ENCODE measurements around the gene LRCH1.
"Not testable (repeated sequence)": the region's sequence is repeated elsewhere in the genome, so short reads cannot be mapped to it uniquely, and the experiment has no call there.

The LRCH1 gene

GRCh38 chr13:46756977-46757376 lies 204.0 kb downstream of the LRCH1 start:
- no peak overlapping the region for H3K27ac ChIP-seq (ENCODE audit: low read depth, low read length)
- no peaks in the 10 kb centered on the region for H3K9me3 ChIP-seq (ENCODE audit: control insufficient read depth, insufficient read depth, low read depth, low read length)
- H3K4me3 ChIP-seq (ENCODE audit: low read depth, low read length) = no peak overlapping the region
- no peak overlapping the region for H3K9ac ChIP-seq (ENCODE audit: low read length)
- no peaks in the 10 kb centered on the region for H3K27me3 ChIP-seq (ENCODE audit: control insufficient read depth, insufficient read depth, low read length)
- H3K4me1 ChIP-seq (ENCODE audit: control insufficient read depth, insufficient read depth, low read length) = peaks cover 4% of the 10 kb centered on the region; the same call in 1 of the 2 replicates
- H3K36me3 ChIP-seq (ENCODE audit: control insufficient read depth, insufficient read depth, low read length) = no peaks in the 10 kb centered on the region

GRCh38 chr13:46757640-46758039 lies 204.7 kb downstream of the LRCH1 start:
- Histone ChIP-seq H3K36me3 (ENCODE audit: control insufficient read depth, insufficient read depth, low read length) (no peaks in the 10 kb centered on the region), H3K4me1 (ENCODE audit: control insufficient read depth, insufficient read depth, low read length) (peaks cover 4% of the 10 kb centered on the region; the same call in 1 of the 2 replicates), H3K9me3 (ENCODE audit: control insufficient read depth, insufficient read depth, low read depth, low read length) (no peaks in the 10 kb centered on the region), H3K9ac (ENCODE audit: low read length) (no peak overlapping the region), H3K27ac (ENCODE audit: low read depth, low read length) (no peak overlapping the region), H3K27me3 (ENCODE audit: control insufficient read depth, insufficient read depth, low read length) (no peaks in the 10 kb centered on the region), H3K4me3 (ENCODE audit: low read depth, low read length) (no peak overlapping the region)

GRCh38 chr13:46759846-46760245 lies 206.9 kb downstream of the LRCH1 start:
- no peak overlapping the region for H3K9ac ChIP-seq (ENCODE audit: low read length)
- H3K9me3 ChIP-seq (ENCODE audit: control insufficient read depth, insufficient read depth, low read depth, low read length) = no peaks in the 10 kb centered on the region
- H3K27me3 ChIP-seq (ENCODE audit: control insufficient read depth, insufficient read depth, low read length) = no peaks in the 10 kb centered on the region
- peaks cover 4% of the 10 kb centered on the region; the same call in 1 of the 2 replicates for H3K4me1 ChIP-seq (ENCODE audit: control insufficient read depth, insufficient read depth, low read length)
- H3K4me3 ChIP-seq (ENCODE audit: low read depth, low read length) = no peak overlapping the region
- no peak overlapping the region for H3K27ac ChIP-seq (ENCODE audit: low read depth, low read length)
- H3K36me3 ChIP-seq (ENCODE audit: control insufficient read depth, insufficient read depth, low read length) = no peaks in the 10 kb centered on the region

GRCh38 chr13:46761174-46761573 lies 208.2 kb downstream of the LRCH1 start:
- peaks cover 4% of the 10 kb centered on the region; the same call in 1 of the 2 replicates for H3K4me1 ChIP-seq (ENCODE audit: control insufficient read depth, insufficient read depth, low read length)
- H3K9me3 ChIP-seq (ENCODE audit: control insufficient read depth, insufficient read depth, low read depth, low read length) = no peaks in the 10 kb centered on the region
- H3K4me3 ChIP-seq (ENCODE audit: low read depth, low read length) = no peak overlapping the region
- no peak overlapping the region for H3K9ac ChIP-seq (ENCODE audit: low read length)
- no peaks in the 10 kb centered on the region for H3K27me3 ChIP-seq (ENCODE audit: control insufficient read depth, insufficient read depth, low read length)
- H3K27ac ChIP-seq (ENCODE audit: low read depth, low read length) = no peak overlapping the region
- no peaks in the 10 kb centered on the region for H3K36me3 ChIP-seq (ENCODE audit: control insufficient read depth, insufficient read depth, low read length)

GRCh38 chr13:46761866-46762265 lies 208.9 kb downstream of the LRCH1 start:
- Histone ChIP-seq H3K9ac (ENCODE audit: low read length) (no peak overlapping the region), H3K27me3 (ENCODE audit: control insufficient read depth, insufficient read depth, low read length) (no peaks in the 10 kb centered on the region), H3K4me1 (ENCODE audit: control insufficient read depth, insufficient read depth, low read length) (peaks cover 2% of the 10 kb centered on the region; the same call in 1 of the 2 replicates), H3K36me3 (ENCODE audit: control insufficient read depth, insufficient read depth, low read length) (no peaks in the 10 kb centered on the region), H3K9me3 (ENCODE audit: control insufficient read depth, insufficient read depth, low read depth, low read length) (no peaks in the 10 kb centered on the region), H3K27ac (ENCODE audit: low read depth, low read length) (no peak overlapping the region), H3K4me3 (ENCODE audit: low read depth, low read length) (no peak overlapping the region)

- H3K9ac ChIP-seq (ENCODE audit: low read length); H3K9me3 ChIP-seq (ENCODE audit: control insufficient read depth, insufficient read depth, low read depth, low read length); H3K27ac ChIP-seq (ENCODE audit: low read depth, low read length); H3K27me3 ChIP-seq (ENCODE audit: control insufficient read depth, insufficient read depth, low read length); H3K4me3 ChIP-seq (ENCODE audit: low read depth, low read length); H3K4me1 ChIP-seq (ENCODE audit: control insufficient read depth, insufficient read depth, low read length): not testable (repeated sequence)
- peaks cover 32% of the 10 kb centered on the region for H3K36me3 ChIP-seq (ENCODE audit: control insufficient read depth, insufficient read depth, low read length)
Measured at GRCh38 chr13:46769925-46770324, 217.0 kb downstream of the LRCH1 start.

- H3K27ac ChIP-seq (ENCODE audit: low read depth, low read length) = no peak overlapping the region
- H3K4me1 ChIP-seq (ENCODE audit: control insufficient read depth, insufficient read depth, low read length) = 0 out of 2 replicates have a peak, but pooled peaks cover 2% of the 10 kb centered on the region
- no peak overlapping the region for H3K4me3 ChIP-seq (ENCODE audit: low read depth, low read length)
- no peaks in the 10 kb centered on the region for H3K9me3 ChIP-seq (ENCODE audit: control insufficient read depth, insufficient read depth, low read depth, low read length)
- peaks cover 45% of the 10 kb centered on the region for H3K36me3 ChIP-seq (ENCODE audit: control insufficient read depth, insufficient read depth, low read length)
- no peak overlapping the region for H3K9ac ChIP-seq (ENCODE audit: low read length)
- H3K27me3 ChIP-seq (ENCODE audit: control insufficient read depth, insufficient read depth, low read length) = no peaks in the 10 kb centered on the region
Measured at GRCh38 chr13:46771693-46772092, 218.7 kb downstream of the LRCH1 start.

GRCh38 chr13:46773541-46773940 lies 220.6 kb downstream of the LRCH1 start:
- Histone ChIP-seq H3K36me3 (ENCODE audit: control insufficient read depth, insufficient read depth, low read length) (peaks cover 64% of the 10 kb centered on the region), H3K9me3 (ENCODE audit: control insufficient read depth, insufficient read depth, low read depth, low read length) (no peaks in the 10 kb centered on the region), H3K9ac (ENCODE audit: low read length) (no peak overlapping the region)

GRCh38 chr13:46775385-46776107 lies 222.6 kb downstream of the LRCH1 start:
- H3K4me1 ChIP-seq (ENCODE audit: control insufficient read depth, insufficient read depth, low read length) = 0 out of 2 replicates have a peak, but pooled peaks cover 2% of the 10 kb centered on the region
- H3K27me3 ChIP-seq (ENCODE audit: control insufficient read depth, insufficient read depth, low read length) = no peaks in the 10 kb centered on the region
- H3K36me3 ChIP-seq (ENCODE audit: control insufficient read depth, insufficient read depth, low read length) = peaks cover 81% of the 10 kb centered on the region
- no peak overlapping the region for H3K4me3 ChIP-seq (ENCODE audit: low read depth, low read length)
- no peak overlapping the region for H3K9ac ChIP-seq (ENCODE audit: low read length)
- no peak overlapping the region for H3K27ac ChIP-seq (ENCODE audit: low read depth, low read length)
- H3K9me3 ChIP-seq (ENCODE audit: control insufficient read depth, insufficient read depth, low read depth, low read length) = no peaks in the 10 kb centered on the region

More at GRCh38 chr13:46773541-46773940, 220.6 kb downstream of the LRCH1 start:
- Histone ChIP-seq H3K27me3 (ENCODE audit: control insufficient read depth, insufficient read depth, low read length) (no peaks in the 10 kb centered on the region), H3K27ac (ENCODE audit: low read depth, low read length) (no peak overlapping the region), H3K4me3 (ENCODE audit: low read depth, low read length) (no peak overlapping the region), H3K4me1 (ENCODE audit: control insufficient read depth, insufficient read depth, low read length) (0 out of 2 replicates have a peak, but pooled peaks cover 2% of the 10 kb centered on the region)

GRCh38 chr13:46778095-46778494 lies 225.1 kb downstream of the LRCH1 start:
- H3K9me3 ChIP-seq (ENCODE audit: control insufficient read depth, insufficient read depth, low read depth, low read length) = no peaks in the 10 kb centered on the region
- H3K27me3 ChIP-seq (ENCODE audit: control insufficient read depth, insufficient read depth, low read length) = no peaks in the 10 kb centered on the region
- 0 out of 2 replicates have a peak, but pooled peaks cover 2% of the 10 kb centered on the region for H3K4me1 ChIP-seq (ENCODE audit: control insufficient read depth, insufficient read depth, low read length)
- no peak overlapping the region for H3K27ac ChIP-seq (ENCODE audit: low read depth, low read length)
- H3K36me3 ChIP-seq (ENCODE audit: control insufficient read depth, insufficient read depth, low read length) = peaks cover 87% of the 10 kb centered on the region
- H3K9ac ChIP-seq (ENCODE audit: low read length) = no peak overlapping the region
- no peak overlapping the region for H3K4me3 ChIP-seq (ENCODE audit: low read depth, low read length)

GRCh38 chr13:46778890-46779289 lies 225.9 kb downstream of the LRCH1 start:
- Histone ChIP-seq H3K4me3 (ENCODE audit: low read depth, low read length) (no peak overlapping the region), H3K36me3 (ENCODE audit: control insufficient read depth, insufficient read depth, low read length) (peaks cover 87% of the 10 kb centered on the region), H3K27ac (ENCODE audit: low read depth, low read length) (no peak overlapping the region), H3K27me3 (ENCODE audit: control insufficient read depth, insufficient read depth, low read length) (no peaks in the 10 kb centered on the region), H3K9me3 (ENCODE audit: control insufficient read depth, insufficient read depth, low read depth, low read length) (no peaks in the 10 kb centered on the region), H3K4me1 (ENCODE audit: control insufficient read depth, insufficient read depth, low read length) (0 out of 2 replicates have a peak, but pooled peaks cover 2% of the 10 kb centered on the region), H3K9ac (ENCODE audit: low read length) (no peak overlapping the region)

Measured in HUES6 (cell line).